SU-DHL-6 (cell line): Measurements from ENCODE around the gene NIPSNAP2.

Experiments used
- H2AFZ ChIP-seq: fragments of 200-600 bp; sonication (generic); 2 replicates; pipeline ENCODE4 v1.6.1; 2014; ENCODE audit warnings: low read depth, mild to moderate bottlenecking, moderate library complexity, mixed read lengths, antibody characterized with exemption, low read length; ENCODE audit not compliant: severe bottlenecking
- H3F3A ChIP-seq: fragments of 200-600 bp; shearing (Covaris generic); 2 replicates; pipeline ENCODE4 v1.6.0; 2016; ENCODE audit warnings: antibody characterized with exemption, mild to moderate bottlenecking; ENCODE audit not compliant: insufficient read depth
- H3K27ac ChIP-seq: fragments of 200-600 bp; sonication (generic); 2 replicates; pipeline ENCODE4 v1.5.1; 2016; ENCODE audit warnings: low read depth, mild to moderate bottlenecking, low read length, moderate library complexity, mixed read lengths
- H3K27me3 ChIP-seq: fragments of 200-600 bp; sonication (generic), shearing (Covaris generic); 2 replicates; pipeline ENCODE4 v1.6.0; 2014; ENCODE audit warnings: mild to moderate bottlenecking, low read length
- H3K36me3 ChIP-seq: fragments of 200-600 bp; sonication (generic); 2 replicates; pipeline ENCODE4 v1.6.1; 2014; ENCODE audit warnings: mild to moderate bottlenecking, low read length, mixed read lengths
- H3K4me2 ChIP-seq: fragments of 300-600, 200-600 bp; shearing (Covaris generic), sonication (generic); 2 replicates; pipeline ENCODE4 v1.6.0; 2014; ENCODE audit warnings: low read length, low read depth, mild to moderate bottlenecking; ENCODE audit not compliant: poor library complexity, severe bottlenecking
- H3K4me3 ChIP-seq: fragments of 200-600 bp; sonication (generic); 2 replicates; pipeline ENCODE4 v1.5.1; 2014; ENCODE audit warnings: antibody characterized with exemption, low read length, mild to moderate bottlenecking, mixed read lengths; ENCODE audit not compliant: insufficient read depth, poor library complexity, severe bottlenecking
- H3K79me2 ChIP-seq: fragments of 200-600 bp; sonication (generic); 2 replicates; pipeline ENCODE4 v1.6.1; 2014; ENCODE audit warnings: mild to moderate bottlenecking, low read length, moderate library complexity; ENCODE audit not compliant: insufficient read depth
- H3K9ac ChIP-seq: fragments of 200-600 bp; sonication (generic); 2 replicates; pipeline ENCODE4 v1.7.0; 2014; ENCODE audit warnings: mild to moderate bottlenecking, low read length
- H3K9me2 ChIP-seq: fragments of 200-600 bp; sonication (generic); replicated peaks from 2 replicates; pipeline ENCODE4 v1.6.1; 2014; ENCODE audit warnings: low read length; ENCODE audit not compliant: insufficient read depth
- H3K9me3 ChIP-seq: fragments of 200-600 bp; sonication (generic); 2 replicates; pipeline ENCODE4 v1.6.1; 2014; ENCODE audit warnings: low read length, mixed read lengths; ENCODE audit not compliant: insufficient read depth
- H4K20me1 ChIP-seq: fragments of 200-600 bp; sonication (generic); 2 replicates; pipeline ENCODE4 v1.6.1; 2014; ENCODE audit warnings: low read depth, mild to moderate bottlenecking, antibody characterized with exemption, low read length, moderate library complexity, mixed read lengths
- EZH2phosphoT487 ChIP-seq: fragments of 200-600 bp; sonication (generic), shearing (Covaris generic); conservative IDR thresholded peaks from 2 replicates; pipeline ENCODE4 v1.6.1; 2018; ENCODE audit warnings: mild to moderate bottlenecking, antibody characterized with exemption, low read length, moderate library complexity, mixed read lengths
- TF ChIP-seq, protein P1 (sequence below): fragments of 200-600 bp; sonication (generic); IDR thresholded peaks from one replicate; pipeline ENCODE4 v1.5.1; 2017; ENCODE audit warnings: antibody characterized with exemption, mild to moderate bottlenecking, low read length, moderate library complexity; ENCODE audit not compliant: insufficient read depth, poor library complexity, severe bottlenecking

The NIPSNAP2 gene

DNA sequence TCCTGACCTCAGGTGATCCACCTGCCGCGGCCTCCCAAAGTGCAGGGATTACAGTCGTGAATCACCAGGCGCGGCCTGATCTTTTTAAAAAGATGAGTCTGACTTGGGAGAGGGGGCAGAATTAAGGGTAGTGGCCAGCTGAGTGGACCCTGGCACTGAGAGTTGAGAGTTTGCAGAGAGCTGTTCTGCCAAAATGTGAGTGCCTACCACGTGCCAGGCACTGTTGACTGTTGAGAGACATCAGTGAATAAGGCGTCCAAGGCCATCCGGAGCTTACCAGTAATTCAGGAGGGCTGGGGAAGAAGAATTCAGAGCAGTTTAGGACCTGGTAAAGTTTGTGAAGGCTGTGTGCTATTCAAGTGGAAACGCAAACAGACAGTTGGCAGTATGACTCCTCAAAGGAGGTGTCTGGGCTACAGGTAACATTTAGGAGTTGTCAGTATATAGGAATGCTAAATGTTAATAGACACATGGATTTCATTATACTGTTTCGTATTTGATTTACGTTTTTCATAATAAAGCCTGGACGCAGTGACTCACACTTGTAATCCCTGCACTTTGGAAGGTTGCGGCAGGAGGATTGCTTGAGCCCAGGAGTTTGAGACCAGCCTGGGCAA, 1.5 kb downstream of the NIPSNAP2 start:
- H3K27ac ChIP-seq, result no peak overlapping the region

DNA sequence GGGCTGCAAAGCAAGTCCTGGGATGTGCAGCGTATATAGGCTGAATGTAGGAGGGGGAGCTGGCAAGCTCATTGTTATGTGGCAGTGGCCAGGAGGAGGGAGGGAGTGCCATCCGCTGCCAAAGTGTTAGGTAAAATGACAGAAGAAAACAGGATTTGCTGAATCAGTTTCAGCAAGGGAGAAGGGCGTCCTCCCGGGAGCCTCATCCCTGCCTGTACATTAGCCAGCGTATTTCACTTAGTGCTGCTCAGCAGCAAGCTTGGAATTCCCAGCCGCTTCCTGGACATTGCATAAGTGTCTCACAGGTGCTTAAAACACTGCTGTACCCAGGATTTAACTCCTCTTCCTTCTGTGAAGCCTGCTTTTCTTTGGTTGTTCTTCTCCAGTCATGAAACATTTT, 2.5 kb downstream of the NIPSNAP2 start:
- Histone ChIP-seq H3F3A (peaks cover 9% of the 10 kb centered on the region), H3K9me3 (no peaks in the 10 kb centered on the region), H3K27ac (no peak overlapping the region), H3K36me3 (no peaks in the 10 kb centered on the region), H3K27me3 (no peaks in the 10 kb centered on the region), H3K9me2 (no peaks in the 10 kb centered on the region), H2AFZ (no peak overlapping the region), H3K4me2 (no peak overlapping the region), H3K4me3 (no peak overlapping the region), H3K79me2 (no peaks in the 10 kb centered on the region), H3K9ac (no peak overlapping the region), H4K20me1 (no peaks in the 10 kb centered on the region)
- no peak for TF ChIP-seq EZH2phosphoT487
- TF ChIP-seq, protein P1, sequence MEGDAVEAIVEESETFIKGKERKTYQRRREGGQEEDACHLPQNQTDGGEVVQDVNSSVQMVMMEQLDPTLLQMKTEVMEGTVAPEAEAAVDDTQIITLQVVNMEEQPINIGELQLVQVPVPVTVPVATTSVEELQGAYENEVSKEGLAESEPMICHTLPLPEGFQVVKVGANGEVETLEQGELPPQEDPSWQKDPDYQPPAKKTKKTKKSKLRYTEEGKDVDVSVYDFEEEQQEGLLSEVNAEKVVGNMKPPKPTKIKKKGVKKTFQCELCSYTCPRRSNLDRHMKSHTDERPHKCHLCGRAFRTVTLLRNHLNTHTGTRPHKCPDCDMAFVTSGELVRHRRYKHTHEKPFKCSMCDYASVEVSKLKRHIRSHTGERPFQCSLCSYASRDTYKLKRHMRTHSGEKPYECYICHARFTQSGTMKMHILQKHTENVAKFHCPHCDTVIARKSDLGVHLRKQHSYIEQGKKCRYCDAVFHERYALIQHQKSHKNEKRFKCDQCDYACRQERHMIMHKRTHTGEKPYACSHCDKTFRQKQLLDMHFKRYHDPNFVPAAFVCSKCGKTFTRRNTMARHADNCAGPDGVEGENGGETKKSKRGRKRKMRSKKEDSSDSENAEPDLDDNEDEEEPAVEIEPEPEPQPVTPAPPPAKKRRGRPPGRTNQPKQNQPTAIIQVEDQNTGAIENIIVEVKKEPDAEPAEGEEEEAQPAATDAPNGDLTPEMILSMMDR, result no peak

More for the DNA sequence above, 1.5 kb downstream of the NIPSNAP2 start:
- H3K27me3 ChIP-seq, result no peaks in the 10 kb centered on the region
- H2AFZ ChIP-seq, result no peak overlapping the region
- no peaks in the 10 kb centered on the region for H3K9me2 ChIP-seq
- H3F3A ChIP-seq, result peaks cover 15% of the 10 kb centered on the region
- no peak overlapping the region for H3K4me2 ChIP-seq
- no peak overlapping the region for H3K4me3 ChIP-seq
- H3K9ac ChIP-seq, result no peak overlapping the region
- no peaks in the 10 kb centered on the region for H3K79me2 ChIP-seq
- no peaks in the 10 kb centered on the region for H3K36me3 ChIP-seq
- TF ChIP-seq, protein P1, result no peak
- no peak for TF ChIP-seq EZH2phosphoT487
- H3K9me3 ChIP-seq, result no peaks in the 10 kb centered on the region
- no peaks in the 10 kb centered on the region for H4K20me1 ChIP-seq

DNA sequence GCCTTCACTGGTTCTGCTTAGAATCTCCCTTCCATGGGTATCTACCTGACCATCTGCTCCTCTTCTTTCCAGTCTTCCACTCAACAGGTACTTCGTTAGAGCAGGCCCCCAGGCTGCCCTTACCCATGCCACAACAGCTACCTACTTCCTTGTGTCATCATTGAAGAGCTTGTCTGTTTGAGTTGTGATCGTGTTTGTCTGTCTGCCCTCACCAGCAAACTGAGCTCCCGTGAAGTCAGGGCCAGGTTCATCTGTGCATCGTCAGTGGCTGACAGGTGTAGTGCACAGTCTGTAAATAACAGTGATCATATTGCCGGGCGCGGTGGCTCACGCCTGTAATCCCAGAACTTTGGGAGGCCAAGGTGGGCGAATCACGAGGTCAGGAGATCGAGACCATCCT, 5.0 kb downstream of the NIPSNAP2 start:
- H4K20me1 ChIP-seq, result no peaks in the 10 kb centered on the region
- H3K9ac ChIP-seq, result no peak overlapping the region
- H3K4me2 ChIP-seq, result no peak overlapping the region
- H2AFZ ChIP-seq, result no peak overlapping the region
- TF ChIP-seq, protein P1, result no peak
- no peak for TF ChIP-seq EZH2phosphoT487
- no peaks in the 10 kb centered on the region for H3K9me3 ChIP-seq
- H3K27me3 ChIP-seq, result no peaks in the 10 kb centered on the region
- no peaks in the 10 kb centered on the region for H3K79me2 ChIP-seq
- no peak overlapping the region for H3K4me3 ChIP-seq
- no peaks in the 10 kb centered on the region for H3K36me3 ChIP-seq
- no peaks in the 10 kb centered on the region for H3K9me2 ChIP-seq
- H3K27ac ChIP-seq, result no peak overlapping the region
- H3F3A ChIP-seq, result peaks cover 9% of the 10 kb centered on the region
